ENCODE results near the gene ESRRB. TPM values are rescaled to one million over a fixed set of nuclear protein-coding genes. Genes with fewer than 3 reads are reported as not detected.

Gene ESRRB
- total RNA-seq, 1 donor from 2014 or later: not detected

- peak; percentile 47 for DNase-seq
These were observed 170.7 kb downstream of the ESRRB start for GRCh38 chr14:76546426-76547221.

GRCh38 chr14:76547831-76548230, 171.9 kb downstream of the ESRRB start:
- DNase-seq: no peak

GRCh38 chr14:76550534-76550933, 174.6 kb downstream of the ESRRB start:
- peak; percentile 4 for DNase-seq

GRCh38 chr14:76551116-76551515, 175.2 kb downstream of the ESRRB start:
- DNase-seq: no peak

Other genes starting within 250 kb of the ESRRB start
- 46.3 and 66.5 TPM in 2 replicates for gene GPATCH2L, start 224.2 kb upstream of the ESRRB start, total RNA-seq